ENCODE measurements around the gene RPL19.
"Not testable (repeated sequence)": the region's sequence is repeated elsewhere in the genome, so short reads cannot be mapped to it uniquely, and the experiment has no call there.

The RPL19 gene

DNA sequence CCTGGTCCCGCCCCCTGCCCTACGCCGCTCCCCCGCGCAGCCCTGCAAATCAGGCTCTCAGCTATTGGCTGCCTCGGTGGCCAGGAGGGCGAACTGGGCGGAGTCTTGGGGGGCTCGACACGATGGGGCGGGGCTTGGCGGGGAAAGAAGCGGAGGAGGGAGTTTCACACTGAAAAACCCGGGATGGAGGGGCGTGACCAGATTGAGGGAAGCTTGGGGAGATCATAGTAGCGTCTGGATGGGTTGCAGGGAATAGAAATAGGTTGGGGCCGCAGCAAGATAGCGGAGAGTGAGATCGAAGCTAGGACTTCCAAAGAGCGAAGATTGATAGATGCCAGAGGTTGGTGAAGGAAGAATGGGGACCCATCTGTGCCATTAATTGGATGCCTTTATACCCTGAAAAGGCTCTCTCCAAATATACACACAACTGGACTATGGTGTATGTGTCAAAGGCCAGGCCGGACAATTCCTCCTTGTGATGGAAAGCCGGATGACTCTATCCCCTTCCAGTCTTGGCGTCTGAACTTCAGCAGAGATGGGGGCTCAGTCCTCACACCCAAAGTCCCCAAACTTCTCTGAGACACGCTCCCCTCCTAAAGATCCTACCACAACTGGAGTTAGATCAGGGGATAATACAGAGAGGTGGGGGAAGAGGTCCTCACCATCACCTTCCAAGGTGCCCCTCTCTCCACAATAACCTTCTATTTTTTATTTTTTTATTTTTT is 26.0 kb downstream of the RPL19 start:
- peak; percentile 43 for DNase-seq

DNA sequence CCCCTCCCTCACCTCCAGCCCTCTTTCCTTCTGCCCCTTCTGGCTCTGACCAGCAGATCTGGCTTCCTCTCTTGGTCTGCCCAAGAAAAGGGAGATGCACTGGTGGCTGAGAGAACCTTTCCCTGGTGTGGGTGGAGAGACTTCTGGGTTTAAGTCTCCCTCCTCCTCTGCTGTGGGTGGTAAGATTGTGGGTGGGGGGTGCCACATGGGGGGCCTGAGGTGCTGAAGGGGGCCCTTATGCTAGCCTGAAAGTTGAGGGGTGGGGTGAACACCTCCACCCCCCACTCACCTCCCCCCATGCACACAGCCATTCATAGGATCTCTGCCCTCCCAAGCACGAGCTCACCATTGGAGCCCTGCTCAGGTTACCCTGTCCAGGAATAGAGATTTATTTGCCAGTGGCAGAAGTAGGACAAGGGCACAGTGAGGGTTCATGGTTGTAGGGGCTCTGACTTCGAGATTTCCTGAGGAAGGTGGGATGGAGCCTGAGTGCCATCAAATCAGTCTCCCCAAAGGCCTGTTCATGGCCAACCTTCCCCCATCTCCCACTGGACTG is 27.4 kb downstream of the RPL19 start:
- no peak for DNase-seq

DNA sequence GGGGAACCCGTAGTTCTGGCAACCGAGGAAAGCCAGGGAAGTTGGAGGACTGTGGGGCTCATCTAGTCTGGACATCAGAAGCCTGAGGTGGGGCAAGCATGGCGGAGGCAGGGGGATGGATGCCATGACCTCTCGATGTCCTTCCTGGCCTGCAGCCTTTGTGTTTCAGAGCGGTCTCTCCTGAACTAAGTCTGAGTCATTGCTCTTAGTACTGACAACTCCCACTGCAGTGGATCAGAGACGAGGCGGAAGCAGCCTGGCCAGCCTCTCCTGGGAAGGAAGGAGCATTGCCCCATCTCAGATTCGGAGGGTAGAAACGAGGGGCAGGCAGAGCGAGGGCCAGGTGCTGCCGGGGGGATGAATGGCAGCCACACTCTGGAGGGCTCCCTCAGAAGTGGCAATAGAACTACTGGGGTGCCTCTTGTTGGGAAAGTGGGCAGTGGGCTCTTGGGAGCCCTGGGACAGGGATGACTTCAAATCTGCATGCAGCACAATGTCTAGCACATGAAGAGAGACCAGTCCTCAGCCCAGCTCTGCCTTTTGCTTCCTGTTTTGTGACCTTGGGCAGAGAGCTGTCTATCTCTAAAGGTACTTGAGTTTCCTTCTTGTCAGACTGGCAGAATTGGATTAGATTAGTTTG is 29.3 kb downstream of the RPL19 start:
- no peak for DNase-seq

DNA sequence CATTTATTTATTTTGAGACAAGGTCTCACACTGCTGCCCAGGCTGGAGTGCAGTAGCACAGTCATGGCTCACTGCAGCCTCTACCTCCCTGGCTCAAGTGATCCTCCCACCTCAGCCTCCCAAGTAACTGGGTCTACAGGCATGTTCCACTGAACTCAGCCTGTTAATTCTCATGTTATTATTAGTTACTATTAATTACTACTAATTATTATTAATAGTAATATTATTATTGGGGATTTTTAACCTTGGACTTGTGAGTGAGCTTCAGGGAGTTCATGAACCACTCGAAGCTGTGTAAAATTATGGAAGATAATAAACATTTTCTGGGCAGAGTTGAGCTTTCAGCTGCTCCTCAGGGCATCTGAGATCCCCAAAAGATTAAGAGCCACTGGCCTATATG is 30.3 kb downstream of the RPL19 start:
- DNase-seq: no peak

DNA sequence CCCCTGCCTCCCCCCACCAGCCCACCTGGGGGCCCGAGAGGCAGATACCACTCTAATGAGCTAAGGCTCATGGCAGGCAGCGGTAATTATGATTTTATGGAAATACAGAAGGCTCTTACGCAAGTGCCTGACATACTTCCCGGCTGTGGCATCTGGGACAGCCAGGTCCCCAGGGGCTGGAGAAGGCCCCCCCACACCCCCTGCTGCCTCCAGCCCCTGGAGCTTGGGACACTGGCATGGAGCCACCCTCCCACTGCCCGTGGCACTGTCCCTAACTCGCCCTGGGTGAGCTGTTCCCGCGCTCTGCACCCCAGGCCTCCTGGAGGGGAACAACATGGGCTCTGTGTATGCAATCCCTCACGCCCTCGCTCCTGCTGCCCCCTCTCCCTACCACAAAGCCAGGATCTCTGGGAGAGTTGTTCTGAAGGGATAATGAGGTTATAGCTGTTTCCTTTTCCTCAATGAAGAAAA is 31.0 kb downstream of the RPL19 start:
- no peak for DNase-seq

DNA sequence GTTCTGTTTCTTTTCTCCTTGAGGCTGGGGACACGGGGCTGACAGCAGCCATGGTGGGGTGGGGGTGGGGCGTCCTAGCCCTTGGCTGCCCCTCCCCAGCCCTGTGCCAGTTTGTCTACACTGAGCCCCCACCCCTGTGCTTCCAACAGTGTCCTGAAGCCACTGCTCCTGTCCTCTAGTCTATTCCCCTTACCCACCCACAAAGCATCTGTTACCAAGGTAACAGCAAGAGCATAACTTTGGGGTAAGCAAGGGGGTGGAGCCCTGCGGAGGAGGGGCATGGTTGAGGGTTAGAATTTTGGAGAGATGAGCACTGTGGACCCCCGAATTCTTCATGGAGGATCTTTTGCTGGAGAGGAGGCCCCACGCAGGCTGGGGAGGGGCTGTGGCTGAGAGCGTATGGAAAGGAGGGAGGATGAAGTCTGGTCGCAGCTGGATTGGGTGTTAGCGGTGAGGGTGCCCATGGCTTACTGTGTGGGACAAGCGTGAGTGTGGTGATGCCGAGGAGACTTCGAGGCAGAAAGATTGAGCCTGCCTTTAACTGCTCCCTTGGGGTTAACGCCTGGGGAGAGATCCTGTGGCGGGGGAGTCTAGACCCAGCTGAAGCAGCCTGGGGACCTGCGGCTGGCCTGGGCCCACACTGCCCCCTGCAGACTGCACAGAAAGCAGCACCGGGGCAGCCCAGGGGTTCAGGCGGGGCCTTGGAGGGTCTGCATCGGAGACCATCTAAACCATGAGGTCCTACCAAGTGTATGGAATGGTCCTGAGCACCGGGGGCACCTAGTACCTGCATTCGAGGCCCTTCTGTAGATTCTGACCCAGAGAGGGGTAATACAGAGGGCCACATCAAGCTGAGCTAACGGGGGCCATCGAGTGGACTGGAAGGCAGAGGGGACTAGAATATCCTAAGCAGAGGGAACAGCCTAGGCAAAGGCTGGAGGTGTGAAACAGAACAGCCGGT is 31.8 kb downstream of the RPL19 start:
- DNase-seq: peak; percentile 53

DNA sequence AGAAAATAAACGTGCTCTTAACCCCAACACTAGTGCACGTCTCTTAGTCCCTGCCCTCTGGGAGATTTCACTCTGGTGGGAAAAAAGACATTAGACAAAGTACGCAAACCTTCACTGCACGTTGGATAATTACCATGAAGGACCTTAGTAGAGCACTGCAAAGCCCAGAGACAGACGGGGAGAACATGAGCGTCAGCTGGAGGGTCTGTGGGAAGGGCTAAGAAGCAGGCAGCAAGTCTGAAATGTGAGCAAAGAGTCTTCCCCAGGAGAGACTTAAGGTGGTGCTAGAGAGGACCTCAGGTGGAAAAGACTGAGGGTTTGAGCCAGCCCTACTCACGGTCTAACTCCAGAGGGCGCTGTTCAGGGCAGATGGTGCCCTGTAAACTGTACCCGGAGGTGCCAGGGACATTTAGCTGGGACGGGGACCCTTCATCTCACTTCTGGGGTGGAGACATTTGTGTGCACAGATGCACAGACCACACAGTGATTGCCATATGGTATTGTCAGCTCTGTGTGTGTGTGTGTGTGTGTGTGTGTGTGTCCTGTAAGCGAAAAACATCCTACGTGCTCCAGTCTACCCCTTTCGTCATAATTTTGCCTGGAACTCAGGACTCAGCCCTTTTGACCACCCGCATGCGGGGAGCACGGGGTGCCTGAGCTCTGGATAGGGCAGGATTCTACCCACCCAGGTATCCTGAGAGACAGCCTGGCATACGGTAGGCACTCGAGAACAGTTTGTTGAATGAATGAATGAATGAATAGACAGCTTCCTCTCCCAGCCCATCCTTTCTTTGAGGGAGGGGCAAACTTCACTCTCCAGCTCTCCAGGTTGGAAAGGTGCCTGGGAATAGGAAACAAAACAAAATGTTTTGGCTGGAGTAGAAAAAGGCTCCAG is 35.7 kb downstream of the RPL19 start:
- peak; percentile 38 for DNase-seq

DNA sequence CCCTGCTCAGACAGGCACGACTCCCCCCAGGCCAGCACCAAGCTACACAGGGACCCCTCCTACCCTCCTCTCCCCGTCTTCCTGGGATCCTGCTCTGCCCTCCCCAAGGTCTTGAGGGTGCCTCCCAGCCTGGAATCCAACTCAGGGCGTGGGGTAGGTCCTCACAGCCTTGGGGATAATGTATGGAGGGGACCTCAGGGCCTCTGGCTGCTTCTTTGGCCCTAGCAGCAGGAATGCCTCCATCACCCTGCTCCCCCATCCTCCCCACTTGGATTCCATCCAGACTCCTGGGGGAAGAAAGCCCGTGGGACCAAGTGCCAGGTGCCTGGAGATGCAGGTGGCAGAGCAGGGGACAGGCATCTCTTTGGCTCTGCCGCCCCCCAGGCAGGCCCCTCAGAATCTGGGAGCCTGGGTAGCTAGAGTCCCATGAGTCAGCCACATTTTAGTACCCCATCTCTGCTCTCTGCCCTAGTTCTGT is 36.4 kb downstream of the RPL19 start:
- DNase-seq: no peak

DNA sequence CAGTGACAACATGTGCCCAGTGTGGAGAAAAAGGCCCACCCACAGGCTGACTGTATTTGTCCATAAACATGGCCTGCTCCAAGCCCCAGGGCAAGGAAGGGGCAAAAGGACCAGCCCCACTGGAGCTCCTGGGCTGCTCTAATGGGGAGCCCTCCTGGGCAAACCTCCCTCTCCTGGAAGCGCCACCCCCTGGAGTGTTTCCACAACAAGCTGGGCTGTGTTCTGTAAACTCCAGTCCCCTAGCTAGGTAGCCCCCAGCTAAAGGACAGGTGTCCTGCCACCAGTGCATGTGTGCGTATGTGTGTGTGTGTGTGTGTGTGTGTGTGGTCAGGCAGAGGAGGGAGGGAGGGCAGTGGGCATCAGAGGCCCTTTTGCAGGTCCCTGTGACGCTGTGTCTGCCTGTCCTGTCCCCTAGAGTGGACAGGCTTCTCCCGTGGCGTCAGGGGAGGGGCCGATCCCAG is 36.9 kb downstream of the RPL19 start:
- no peak for DNase-seq

DNA sequence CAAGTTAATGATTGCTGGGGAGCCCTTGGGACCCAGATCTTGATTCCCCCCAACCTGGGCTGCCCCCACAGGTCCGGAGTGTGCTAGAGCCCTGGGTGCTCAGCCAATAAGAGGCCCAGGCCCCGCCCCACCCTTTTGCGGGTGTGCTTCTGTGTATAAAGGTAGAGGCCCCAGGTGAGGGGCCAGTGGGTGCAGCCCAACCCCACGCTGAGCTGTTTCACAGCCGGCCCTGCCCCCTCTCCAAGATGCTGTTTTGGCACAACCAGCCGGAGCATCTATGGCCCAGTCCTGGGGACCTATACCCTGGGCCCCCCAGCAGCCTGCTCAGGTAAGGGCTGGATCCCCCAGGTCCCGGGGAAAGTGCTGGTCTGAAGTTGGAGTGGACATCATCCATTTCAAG is 37.5 kb downstream of the RPL19 start:
- DNase-seq: no peak

DNA sequence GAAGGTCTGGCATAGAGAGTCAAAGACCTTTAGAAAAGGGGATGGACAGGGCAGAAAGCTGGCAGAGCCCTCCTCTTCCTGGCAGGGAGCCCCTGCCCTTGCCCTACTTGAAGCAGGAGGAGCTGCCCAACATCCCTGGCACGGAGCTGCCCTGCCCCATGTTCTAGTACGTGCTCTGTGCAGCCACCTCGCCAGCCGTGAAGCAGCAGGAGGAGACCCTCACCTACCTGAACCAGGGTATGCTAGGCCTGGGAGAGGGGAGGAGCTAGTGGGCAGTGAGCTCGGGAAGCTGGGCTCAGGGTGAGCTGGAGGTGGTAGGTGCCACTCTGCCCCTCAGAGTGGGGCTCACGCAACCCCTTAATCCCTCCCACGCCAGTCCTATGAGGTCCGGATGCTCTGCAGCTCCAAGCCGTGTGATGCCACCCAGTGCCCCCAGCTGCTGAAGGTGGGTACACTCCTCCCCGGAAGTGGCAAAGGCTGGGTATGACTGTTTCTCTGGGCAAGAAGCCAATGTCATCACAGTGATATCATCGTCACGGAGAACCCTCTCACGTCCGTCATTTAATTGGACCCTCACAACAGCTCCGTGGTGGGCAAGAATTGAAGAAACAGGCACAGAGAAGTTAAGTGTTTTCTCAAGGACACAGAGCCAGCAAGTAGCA is 38.4 kb downstream of the RPL19 start:
- DNase-seq: peak; percentile 77

DNA sequence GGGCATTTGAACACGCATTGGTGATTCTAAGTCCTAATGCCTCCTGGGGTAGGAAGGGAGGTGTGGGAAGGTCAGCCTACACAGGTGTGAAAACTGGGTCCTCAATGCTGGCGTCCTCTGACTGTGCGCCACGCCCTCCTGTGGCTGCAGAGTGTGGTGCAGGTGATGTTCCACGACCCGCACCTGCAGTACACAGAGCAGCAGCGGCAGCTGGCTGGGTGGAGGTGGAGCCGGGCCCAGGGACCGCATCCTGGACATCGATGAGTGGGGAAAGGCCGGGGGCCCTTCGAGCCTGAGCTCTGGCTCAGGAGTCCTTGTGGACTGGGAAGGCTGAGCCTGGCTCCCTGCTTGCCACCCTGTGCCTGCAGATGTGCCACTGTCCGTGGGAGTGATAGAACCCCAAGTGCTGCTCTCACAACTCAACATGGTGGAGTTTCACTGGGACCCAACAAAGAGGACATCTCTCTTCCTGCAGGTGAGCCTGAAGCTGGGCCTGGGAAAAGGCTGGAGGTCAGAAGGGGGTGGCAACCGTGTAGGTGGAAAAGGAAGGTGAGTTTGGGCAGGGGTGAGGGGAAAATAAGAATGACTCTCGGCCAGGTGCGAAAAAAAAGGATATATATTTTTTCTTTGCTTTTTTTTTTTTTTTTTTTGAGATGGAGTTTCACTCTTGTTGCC is 39.7 kb downstream of the RPL19 start:
- peak; percentile 72 for DNase-seq

DNA sequence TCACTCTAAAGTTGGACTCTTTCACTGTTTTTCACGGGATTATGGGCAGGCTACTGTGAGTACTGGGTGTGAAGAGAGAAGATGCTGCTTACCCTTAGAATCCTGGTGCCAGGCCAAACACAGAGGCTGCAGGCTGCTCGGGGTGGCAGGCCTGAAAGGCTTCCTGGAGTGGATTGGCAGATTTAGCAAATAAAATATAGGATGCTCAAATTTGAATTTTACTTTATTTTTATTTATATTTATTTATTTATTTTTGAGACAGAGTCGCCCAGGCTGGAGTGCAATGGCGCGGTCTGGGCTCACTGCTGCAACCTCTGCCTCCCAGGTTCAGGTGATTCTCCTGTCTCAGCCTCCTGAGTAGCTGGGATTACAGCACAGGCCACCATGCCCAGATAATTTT is 40.5 kb downstream of the RPL19 start:
- no peak for DNase-seq

DNA sequence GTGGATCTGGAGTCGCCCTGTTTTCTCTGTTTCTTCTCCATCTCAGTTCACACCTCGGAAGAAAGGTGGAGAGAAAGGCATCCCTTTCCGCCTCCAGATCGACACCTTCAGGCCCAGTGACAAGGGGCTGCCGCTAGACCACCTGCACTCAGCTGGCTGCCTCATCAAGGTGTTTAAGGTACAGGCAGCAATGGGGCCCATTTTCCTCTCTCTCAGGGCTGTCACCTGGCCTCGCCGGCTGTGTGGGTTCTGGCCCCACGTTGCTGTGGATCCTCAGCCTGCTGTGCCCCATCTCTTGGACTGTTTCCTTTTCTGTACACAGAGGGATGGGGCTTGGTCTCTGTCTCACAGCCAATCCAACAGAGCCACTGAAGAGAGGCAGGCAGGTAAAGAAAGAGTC is 43.1 kb downstream of the RPL19 start:
- DNase-seq: no peak

DNA sequence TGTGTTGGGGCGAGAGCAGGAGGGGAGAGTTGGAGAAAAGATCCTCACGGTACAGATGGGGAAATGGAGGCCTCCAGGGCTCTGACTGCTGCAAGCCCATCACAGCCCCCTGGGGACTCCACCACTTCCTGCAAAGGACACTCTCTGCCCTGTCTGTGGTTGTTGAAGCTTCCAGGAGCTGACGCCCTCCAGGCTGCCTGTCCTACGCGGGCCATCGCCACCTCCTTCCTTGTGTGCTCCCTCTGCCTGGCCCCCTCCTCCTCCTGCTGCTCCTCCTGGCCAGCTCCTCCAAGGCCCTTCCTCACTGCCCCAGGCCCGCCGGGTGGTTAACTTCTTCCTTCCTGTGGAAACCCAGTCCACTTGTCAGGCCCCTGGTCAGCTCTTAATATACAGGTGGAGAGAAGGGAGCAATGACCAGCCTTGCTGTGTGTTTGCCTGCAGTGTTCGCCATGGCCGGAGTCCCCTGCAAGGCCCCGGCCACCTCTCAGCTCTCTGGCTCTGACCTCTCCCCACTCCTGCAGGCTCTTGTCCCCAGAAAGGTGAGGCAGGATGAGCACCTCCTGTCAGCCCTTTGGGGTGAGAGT is 44.0 kb downstream of the RPL19 start:
- no peak for DNase-seq

DNA sequence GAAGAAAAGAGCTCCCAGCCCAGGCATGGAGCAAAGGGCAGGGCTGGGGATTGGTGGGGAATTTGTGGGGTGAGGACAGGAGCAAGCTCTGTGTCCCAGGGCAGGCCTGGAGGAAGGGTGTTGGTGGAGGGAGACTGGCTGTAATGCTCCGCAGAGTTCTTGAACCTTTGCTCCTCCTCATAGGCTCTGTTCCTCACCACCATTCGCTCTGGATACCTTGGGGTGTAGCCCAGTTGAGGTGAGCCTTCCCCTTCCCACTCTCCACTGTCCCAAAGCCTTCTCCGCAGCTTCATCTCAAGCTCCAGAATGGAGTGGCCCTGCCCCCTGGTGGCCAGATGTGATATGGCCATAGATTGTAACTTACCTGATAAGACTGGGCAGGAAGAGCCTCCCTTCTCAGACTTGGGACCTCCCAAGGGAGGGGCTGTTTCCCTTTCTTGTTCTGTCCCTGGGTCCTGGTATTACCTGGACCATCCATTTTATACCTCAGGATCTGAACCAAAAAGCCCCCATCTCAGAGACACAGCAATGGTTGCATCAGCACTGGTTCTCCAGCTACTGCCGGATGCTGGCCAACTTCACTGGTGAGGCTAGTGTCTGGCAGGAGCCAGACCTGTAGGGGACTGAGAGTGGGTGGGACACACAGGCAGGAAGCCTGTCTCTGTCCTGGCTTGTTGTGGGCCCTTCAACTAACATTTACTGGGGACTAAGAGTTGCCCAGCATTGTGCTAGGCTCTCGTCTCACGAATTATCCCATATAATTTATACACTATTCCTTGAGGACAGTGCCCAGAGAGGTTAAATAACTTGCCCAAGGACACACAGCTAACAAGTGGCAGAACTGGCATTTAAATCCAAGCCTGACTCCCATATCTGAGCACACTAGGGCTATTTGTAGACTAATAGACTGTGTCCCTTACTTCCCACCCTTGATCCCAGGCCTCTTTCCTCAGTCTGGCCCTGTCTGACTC is 44.8 kb downstream of the RPL19 start:
- DNase-seq: peak; percentile 87

DNA sequence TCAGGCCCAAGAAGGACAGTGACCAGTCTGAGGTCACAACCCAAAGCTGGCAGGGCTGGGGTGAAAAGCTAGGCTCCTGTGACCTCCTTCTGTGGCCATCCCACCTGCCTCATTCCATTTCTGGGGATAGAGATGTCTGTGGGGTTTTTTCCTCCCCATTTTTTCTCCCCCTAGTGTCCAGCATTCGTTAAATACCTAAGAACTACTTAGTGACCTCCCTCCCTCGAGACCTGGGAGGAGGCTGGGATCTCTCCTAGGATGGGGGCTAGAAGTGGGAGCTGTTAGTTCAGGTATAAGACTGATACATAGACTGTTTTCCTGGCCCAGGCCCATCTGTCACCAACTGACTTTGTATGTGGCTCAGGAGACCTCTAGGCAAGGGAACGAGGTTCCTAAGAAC is 46.2 kb downstream of the RPL19 start:
- DNase-seq: no peak

DNA sequence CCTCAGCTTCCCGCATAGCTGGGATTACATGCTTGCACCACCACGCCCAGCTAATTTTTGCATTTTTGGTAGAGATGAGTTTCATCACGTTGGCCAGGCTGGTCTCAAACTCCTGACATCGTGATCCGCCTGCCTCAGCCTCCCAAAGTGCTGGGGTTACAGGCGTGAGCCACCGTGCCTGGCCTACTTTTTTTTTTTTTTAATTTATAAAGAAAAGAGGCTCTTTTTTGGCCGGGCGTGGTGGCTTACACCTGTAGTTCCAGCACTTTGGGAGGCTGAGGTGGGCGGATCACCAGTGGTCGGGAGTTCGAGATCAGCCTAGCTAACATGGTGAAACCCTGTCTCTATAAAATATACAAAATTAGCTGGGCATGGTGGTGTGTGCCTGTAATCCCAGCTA is 50.0 kb downstream of the RPL19 start:
- not testable (repeated sequence) for DNase-seq

DNA sequence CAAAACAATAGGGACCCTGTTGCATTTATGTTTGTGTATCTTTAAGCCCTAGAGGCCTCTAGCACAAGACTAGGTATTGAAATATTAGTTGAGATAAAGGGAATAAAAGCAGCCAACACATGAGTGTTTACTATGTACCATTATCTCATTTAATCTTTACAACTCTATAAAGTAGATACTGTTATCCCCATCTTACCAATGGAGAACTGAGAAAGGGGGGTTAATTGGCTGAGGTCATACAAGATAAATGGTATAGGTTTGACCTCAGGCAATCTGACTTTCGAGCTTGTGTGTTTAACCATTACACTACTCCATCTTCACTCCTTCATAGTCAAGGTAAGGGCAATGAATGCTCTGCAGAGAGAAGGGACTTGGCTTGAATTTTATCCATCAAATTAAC is 51.9 kb downstream of the RPL19 start:
- no peak for DNase-seq

All from activated naive CD4-positive, alpha-beta T cell treated with Interleukin-2 at 50 U/mL for 16 hours (primary cell).